Stimulated activated CD8-positive, alpha-beta memory T cell treated with anti-CD3 and anti-CD28 coated beads, Interleukin-4, amount 100 ng/mL, for 48 hours (primary cell): Measurements from ENCODE around the gene TMEM50B.
"Not testable (repeated sequence)": the region's sequence is repeated elsewhere in the genome, so short reads cannot be mapped to it uniquely, and the experiment has no call there.

Experiments
- DNase-seq: peaks from one replicate; pipeline ENCODE4 v3.0.0-alpha.2; 2020

TMEM50B gene

DNA sequence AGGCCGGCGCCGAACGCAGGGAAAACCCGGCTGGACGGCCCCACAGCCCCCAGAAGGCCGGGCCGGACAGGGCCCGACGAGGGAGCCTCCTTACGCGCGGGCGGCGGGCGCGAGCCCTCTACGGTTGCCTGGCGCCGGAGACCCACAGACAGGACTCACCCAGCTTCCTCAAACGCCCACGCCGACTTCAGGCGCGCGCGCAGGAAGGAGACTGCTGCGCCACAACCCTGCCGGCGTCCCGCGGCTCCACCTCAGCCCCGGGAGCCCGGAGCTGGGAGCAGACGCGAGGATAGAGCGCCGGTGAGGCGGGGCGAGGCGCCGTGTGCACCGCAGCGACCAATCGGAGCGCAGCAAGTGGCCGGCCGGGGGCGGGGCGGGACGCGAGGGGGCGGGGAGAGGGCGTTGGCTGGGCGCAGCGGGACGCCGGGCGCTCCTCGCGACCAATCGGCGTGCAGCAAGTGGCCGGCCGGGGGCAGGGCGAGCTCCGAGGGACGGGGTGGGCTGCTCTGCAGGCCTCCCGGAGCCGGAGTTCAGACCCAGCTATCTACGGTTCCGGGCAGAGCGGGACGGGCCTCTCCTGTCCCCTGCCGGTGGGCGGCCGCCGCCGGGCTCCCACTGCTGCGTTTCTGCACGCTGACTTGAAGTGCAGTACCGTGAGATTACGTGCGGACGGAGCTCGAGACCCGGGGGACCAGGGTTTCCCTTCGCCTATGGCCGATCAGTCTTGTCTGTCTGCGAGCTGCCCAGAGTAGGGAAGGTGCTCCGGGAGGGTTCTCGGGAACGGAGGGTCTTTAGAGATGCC is at the start of gene TMEM50B:
Gene TMEM50B (minus strand): TSS at position 296 of the 802 bp plus-strand sequence. CDS start 11,089 bp downstream, outside the sequence.
- DNase-seq, result peak; percentile 96

DNA sequence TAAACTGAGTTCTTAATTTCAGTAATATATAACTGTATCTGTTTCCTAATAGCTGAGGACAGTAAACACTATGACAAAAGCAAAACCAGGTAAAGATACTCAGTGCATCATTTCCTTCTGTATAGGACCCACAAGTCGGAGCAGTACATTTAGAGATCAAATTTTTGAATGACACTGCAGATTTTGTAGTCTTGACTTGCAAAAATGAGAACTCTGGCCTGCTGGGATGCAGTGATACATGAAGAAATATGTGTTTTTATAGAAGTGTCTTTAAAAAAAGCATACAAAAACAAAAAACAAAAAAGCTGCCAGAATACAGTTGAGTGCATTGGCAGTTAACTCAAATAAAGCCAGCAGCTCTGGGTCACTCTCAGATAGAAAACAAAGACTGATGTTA is 43.2 kb upstream of the TMEM50B start:
- no peak for DNase-seq

DNA sequence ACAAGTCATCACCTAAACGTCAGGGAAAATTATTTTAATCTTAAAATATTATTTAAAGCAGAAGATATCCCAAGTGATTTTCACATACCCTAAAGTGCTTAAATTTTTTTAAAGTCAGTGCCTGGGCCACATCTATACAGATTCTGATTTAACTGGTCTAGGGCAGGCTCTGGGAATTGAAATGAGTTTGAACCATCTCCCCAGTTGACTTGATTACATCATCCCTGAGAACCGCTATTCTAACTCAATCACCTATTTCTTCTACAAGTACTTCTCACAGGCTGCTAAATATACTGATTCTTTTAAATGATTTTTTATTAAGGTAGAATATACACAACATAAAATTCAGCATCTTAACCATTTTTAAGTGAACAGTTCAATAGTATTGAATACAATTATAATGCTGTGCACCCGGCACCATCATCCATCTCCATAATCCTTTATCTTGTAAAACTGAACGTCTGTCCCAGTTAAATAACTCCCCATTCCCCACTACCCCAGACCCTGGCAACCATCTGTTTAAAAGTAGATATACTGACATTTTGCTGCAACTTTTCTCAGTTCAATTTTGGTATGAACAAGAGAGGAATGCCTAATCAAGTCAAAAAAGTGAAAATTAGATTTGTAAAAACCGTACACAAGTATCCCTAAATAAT is 42.7 kb upstream of the TMEM50B start:
- no peak for DNase-seq

DNA sequence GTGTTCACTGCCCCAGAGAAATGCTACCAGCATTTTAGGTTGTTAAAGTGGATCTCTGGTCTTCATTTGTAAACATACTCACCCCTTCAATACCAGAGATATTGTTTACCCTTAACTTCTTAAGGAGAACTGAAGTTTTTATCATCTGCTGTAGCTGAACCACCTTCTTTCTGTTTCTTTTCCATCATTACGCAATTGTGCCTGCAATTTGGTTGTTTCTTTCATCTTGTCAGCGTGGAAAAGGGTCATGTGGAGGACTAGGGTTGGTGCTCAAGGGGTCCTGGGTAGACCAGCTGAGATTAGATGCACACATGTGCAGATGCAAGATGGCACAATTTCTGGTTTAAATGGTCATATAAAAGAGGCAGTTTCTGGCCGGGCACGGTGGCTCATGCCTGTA is 39.1 kb upstream of the TMEM50B start:
- no peak for DNase-seq

DNA sequence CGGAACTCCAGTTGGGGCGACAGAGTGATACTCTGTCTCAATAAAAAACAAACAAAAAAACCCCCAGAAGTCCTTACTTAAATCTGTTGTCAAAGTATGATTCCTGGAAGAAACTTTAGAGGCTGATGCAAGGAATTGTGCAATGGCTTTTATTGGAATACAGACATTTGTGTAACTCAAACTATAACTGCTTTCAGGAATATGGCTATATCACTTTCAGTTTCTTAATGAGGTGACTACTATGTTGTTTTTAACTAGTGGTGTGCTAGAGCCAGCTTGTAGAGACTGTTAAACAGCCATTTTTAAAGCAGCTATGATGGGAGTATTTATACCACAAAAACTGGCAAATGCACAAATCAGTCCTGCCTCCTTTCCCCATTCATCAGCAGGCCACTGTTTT is 34.5 kb upstream of the TMEM50B start:
- DNase-seq, result no peak

DNA sequence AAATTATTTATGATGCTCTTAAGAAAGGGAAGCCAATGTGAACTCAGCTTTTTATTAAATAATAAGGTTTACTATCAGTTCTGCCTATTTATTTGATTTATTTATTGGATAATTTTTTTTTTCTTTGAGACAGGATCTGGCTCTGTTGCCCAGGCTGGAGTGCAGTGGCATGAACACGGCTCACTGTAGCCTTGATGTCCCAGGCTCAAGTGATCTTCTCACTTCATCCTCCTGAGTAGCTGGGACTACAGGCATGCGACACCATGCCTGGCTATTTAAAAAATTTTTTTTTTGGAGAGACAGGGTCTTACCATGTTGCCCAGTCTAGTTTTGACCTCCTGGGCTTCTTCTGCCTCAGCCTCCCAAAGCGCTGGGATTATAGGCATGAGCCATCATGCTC is 32.7 kb upstream of the TMEM50B start:
- no peak for DNase-seq

DNA sequence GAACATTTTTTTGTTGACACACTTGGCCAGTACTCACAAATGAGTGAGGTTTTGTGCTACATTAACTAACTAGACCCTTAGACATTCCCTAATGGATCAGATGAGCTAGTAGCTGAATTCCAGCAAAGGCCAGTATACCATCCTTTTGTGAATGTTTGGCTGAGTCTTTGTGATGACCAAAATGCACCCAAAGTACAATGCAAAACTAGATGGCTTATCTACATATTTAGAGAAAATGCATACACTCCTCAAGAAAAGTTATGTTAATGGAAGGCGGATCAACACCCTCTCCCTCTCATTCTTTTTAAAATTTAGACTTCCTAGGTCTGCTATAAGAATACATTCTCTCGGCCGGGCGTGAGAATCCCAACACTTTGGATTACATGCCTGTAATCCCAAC is 31.9 kb upstream of the TMEM50B start:
- no peak for DNase-seq

DNA sequence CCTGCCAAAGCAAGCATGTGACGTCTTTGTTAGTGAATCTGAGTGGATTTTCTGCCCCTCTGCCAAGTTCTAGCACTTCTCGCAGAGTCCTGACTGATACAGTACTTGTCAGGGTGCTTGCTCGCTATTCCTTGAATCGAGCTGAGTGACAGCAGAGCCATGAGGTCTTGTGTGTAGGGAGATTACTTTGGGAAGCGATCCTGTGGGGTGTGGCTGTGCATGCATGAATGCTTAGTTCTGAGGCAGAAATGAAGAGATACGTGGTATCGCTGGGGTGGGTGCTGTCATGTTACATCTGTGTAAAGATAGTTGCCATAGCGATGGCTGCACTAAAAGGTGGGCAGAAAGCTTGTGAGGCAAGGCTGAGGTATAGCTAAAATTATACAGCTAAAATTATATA is 31.1 kb upstream of the TMEM50B start:
- no peak for DNase-seq

DNA sequence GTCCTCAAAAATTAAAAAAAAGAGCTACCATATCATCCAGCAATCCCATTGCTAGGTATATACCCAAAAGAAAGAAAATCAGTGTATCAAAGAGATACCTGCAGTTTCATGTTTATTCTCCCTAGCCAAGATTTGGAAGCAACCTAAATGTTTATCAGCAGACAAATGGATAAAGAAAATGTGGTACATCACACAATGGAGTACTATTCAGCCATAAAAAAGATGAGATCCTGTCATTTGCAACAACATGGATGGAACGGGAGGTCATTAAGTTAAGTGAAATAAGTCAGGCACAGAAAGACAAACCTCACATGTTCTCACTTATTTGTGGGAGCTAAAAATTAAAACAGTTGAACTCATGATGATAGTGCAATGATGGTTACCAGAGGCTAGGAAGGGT is 27.2 kb upstream of the TMEM50B start:
- not testable (repeated sequence) for DNase-seq

DNA sequence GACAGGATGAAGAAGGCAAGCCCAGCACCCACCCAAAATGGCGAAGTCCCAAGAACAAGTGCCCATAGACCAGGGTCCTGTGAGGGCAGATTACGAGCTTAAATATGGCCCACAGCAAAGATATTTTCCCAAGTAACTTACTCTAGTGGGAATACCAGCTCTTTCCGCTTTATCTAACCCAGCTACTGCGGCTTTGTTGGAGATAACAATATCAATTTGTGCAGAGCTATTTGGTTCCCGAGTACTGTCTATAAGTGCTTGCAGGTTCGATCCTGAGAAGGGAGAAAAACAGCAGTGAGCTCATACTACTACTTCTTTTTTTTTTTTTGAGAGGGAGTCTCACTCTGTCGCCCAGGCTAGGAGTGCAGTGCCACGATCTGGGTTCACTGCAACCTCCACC is 26.1 kb upstream of the TMEM50B start:
- DNase-seq, result no peak

DNA sequence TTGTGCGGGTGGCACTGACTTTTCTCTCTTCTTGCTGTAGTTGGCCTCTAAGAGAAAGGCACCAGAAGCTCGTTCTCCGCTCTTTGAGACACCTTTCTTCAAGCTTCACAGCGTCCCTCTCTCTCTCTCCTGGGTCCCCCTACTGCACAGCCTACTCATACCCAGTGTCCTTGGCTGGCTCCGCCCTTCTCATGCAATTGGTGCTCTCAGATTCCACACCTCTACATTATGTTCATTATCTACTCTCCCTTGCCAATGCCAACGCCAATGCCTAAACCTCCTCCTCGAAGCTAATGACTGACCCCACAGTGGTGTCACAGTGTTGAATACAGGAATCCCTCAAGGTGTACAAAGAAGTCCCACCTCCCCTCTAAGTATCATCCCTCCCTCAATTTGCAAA is 16.6 kb upstream of the TMEM50B start:
- no peak for DNase-seq

DNA sequence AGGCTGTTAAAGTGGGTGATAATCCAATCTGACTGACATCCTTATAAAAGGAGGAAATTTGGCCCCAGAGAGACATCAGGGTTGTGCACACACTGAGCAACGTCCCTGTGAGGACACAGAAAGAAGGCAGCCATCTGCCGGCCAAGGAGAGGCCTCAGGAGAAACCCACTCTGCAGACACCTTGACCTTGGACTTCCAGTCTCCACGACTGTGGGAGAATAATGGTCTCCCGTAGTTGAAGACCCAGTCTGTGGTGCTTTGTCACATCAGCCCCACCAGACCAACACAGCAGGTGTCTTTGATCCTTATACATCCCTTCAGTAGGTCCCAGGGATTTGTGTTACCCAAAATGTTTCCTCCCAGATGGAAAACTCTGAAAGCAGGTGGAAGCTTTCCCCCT is 16.0 kb upstream of the TMEM50B start:
- DNase-seq, result no peak

DNA sequence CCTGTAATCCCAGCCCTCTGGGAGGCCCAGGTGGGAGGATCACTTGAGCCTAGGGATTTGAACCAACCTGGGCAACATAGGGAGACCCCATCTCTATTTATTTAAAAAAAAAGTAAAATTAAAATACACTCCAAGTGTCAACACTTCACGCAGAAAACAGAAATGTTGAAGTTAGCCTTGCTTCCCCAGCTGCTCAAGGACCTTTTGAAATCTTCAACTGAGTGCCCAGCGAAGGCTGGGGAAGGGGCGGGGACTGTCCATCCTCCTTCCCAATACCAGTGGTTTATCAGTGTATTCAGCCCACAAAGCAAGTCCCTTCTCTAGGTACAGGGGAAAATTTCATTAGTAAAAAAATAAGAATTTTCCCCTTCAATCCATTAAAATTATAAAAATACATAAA is 14.0 kb upstream of the TMEM50B start:
- DNase-seq, result no peak

DNA sequence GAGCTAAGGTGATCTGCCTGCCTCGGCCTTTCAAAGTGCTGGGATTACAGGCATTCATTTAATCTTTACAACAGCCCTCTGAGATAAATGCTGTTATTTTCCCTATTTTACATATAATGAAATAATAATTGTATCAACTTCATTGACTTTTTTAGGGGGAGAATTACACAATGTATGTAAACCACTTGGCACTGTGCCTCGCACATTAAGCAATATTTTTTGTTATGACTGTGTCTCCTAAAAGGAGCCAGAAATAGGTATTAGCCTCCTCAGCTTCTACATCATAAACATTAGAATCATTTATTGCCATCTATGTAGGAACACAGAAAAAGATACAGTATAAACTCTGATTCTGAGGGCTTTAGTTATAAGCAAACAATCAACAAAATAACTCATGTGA is 12.8 kb upstream of the TMEM50B start:
- DNase-seq, result no peak

DNA sequence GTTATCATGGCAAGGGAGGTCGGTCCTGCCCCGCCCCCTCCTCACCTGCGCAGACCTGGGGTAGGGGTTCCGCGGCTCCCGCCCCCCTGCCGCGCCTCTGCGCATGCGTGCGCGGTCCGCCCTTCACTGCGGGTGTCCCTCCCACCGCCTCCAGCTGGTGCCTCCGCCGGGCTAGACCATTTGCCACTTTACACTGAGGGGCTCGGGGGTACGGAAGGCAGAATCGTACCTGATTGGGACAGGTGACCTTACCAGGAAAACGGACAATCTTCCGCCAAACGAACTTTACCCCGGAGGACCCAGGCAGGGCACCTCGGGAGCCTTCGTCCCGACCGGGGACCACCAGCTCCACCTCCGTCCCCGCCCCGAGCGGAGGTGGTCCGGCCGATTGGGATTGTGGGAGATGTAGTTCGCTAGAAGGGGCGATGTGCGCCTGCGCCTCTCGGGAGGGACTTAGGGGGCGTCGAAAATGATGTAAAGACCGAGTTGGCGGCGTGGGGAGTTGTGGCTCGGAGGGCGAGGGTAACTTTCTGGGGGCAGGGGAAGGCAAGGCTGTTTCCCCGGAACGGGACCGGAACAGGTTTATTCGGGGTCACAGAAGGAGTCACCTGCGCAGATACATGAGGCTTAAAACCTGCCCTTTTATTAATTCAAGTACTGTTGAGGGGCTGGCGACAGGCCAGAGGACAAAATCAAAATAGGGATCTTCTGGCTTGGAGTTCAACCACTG is 11.8 kb upstream of the TMEM50B start, which contains the start of gene DNAJC28:
Gene DNAJC28 (minus strand): TSS at position 344 of the 730 bp plus-strand sequence. CDS start 2,323 bp downstream, outside the sequence.
- peak; percentile 97 for DNase-seq

DNA sequence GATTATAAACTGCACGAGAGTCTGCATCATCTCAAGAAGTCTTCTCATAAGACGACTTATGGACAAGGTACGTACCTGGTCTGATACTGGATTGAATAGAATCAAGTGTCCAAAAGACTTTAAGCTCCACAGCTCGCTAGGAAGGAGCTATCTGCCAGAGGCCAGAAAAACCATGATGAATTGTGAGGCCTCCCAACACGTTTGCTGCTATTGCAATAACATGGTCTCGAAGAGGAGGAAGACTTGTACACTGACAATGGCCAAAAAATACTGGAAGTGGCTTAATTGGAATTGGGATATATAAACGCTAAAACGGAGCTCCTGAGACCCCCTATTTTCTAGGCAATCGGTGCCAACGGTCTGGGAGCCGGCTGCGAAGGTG is 11.2 kb upstream of the TMEM50B start:
- no peak for DNase-seq

DNA sequence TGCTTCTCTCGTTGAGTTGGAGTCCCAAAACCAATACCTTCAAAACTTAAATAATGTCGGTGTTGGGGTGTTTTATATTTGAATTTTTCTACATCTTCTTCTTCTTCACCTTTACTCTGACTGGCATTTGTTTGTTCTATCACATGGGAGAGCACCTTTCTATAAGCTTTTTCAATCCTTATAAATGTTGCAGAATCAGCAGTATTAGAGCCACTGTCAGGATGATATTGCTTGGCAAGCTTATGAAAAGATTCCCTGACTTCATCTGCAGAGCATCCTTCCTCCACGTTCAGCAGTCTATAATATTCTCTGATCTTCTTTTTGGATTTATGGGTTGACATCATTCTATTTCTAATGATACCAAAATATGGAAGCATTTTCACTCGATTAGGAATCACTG is 9.2 kb upstream of the TMEM50B start:
- no peak for DNase-seq

DNA sequence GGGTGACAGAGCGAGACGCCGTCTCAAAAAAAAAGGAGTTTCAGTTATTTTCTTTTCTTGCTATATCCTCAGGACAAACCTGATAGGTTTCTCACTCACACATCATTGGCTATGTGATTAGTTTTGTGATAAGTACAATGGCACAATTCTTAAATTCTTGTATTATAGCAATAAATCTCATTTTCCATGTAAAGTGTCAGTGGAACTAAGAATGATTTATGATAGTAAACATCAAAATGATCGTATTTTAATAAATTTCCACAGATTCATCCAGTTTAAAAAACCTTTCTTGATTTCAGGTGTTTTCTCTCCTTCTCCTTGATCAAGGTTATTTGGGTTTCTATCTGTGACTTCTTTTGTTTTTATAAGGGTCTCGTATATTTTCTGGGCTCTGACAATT is 8.2 kb upstream of the TMEM50B start:
- no peak for DNase-seq

DNA sequence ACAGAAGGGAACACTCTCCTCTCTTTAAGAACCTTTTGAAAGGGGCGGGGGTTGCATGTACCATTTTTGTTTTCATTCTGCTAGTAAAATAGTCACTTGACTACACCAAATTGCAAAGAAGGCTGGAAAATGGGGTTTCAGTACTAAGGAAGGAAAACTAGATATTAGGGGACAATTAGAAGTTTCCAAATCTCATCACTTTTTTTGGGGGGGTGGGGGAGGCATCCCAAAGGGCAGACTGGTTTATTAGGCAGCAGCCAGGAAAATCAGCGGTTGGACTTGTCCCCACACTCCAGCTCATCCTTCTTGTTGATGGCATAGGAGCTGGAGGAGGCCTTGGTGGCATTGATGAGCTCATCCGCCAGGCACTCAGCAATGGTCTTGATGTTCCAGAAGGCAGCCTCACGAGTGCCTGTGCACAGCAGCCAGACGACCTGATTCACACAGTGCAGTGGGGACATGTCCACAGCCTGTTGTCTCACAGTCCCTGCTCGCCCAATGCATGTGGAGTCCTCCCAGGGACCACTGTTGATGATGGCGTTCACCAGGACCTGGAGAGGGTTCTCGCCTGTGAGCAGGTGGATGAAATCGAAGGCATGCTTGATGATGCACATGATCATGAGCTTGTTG is 1.7 kb upstream of the TMEM50B start:
- no peak for DNase-seq

DNA sequence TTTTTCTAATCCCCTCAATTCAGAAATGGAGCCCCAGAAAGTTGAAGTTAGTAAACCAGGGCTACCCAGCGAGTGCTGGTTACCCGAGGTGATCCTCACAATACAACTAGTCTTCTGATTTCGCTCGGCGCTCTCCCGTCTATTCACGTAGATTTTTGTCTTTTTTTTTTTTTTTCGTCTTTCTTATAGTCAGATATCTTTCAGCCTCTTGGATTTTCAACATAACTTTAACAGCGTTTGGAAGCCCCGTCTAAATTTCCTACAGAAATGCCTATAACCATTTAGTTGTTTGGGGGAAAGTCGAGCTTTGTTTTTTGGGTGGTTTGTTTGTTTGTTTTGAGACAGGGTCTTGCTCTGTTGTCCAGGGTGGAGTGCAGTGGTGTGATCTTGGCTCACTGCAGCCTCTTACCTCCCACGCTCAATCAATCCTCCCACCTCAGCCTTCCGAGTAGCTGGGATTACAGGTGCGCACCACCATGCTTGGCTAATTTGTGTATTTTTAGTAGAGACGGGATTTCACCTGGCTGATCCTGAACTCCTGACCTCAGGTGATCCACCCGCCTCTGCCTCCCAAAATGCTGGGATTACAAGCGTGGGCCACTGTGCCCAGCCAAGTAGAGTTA is 818 bp upstream of the TMEM50B start:
- DNase-seq, result no peak

DNA sequence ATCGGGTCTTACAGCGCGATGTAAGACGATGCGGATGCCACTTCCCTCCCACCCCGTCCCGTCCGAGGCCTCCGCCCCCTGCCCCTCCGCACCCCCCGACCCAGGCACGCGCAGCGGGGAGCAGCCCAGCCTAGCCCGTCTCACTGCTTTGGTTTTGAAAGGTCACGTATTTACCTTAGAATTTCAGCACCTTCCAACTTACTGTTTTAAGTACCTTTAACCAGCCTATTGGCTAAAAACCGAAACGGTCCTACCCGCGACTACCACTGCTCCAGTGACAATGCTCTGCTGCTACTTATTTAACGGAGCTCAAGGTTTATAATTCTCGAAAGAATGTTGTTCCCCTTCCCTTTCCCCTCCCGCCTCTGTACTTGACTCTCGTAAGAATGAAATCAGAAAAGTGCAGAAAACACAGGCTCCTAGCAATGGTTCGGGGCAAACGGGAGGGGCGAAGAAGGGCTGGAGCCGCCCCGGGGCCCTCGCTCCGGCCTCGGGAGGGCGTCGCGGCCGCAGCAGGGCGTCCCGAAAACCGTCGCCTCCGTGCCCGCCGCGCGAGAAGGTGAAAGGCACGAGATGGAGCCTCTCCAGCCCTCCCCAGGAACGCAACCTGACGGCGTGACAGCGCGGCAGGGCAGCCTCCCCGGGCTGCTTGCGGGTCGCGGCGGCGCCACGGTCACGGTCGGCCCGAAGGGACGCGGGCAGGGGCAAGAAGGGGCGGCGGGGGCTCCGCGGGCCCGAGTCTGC is 667 bp downstream of the TMEM50B start:
- DNase-seq, result peak; percentile 56

DNA sequence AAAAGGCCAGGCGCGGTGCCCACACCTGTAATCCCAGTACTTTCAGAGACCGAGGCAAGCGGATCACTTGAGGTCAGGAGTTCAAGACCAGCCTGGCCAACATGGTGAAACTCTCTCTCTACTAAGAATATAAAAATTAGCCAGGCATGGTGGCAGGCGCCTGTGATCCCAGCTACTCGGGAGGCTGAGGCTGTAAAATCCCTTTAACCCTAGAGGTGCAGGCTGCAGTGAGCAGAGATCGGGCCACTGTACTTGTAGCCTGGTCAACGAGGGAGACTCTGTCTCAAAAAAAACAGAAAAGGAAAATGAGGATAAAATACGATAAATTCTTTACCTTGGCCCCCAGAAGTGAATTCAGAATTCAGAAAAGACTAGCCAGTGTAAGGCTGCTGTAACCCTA is 1.6 kb downstream of the TMEM50B start:
- no peak for DNase-seq
